WTC11 (cell line): Measurements from ENCODE around the gene PPP1R14C. TPM values are rescaled to one million over a fixed set of nuclear protein-coding genes. Genes with fewer than 3 reads are reported as not detected.

Experiments used
- ATAC-seq: fragments of 200-7000 bp; cut with Tn5 transposase; 2 replicates; pipeline ENCODE4 v1.10.0; 2021; ENCODE audit warnings: mild to moderate bottlenecking, moderate library complexity
- CTCF ChIA-PET: fragments of 300-600 bp; sonication (Branson Sonifier 250); formaldehyde crosslinking; loops from one replicate; lab custom pipeline; 2021; ENCODE audit warnings: antibody characterized with exemption; lab: Charles Lee
- POLR2A ChIA-PET: fragments of 350-600 bp; sonication (Branson Sonifier 250); formaldehyde crosslinking; loops from one replicate; lab custom pipeline; 2021; ENCODE audit warnings: antibody characterized with exemption; lab: Charles Lee
- DNase-seq: peaks from one replicate; pipeline ENCODE4 v3.0.0; 2021; ENCODE audit warnings: low spot score
- H3K27ac Mint-ChIP-seq: 2 replicates; pipeline ENCODE4 v1.8.0; 2021; ENCODE audit warnings: mixed read lengths
- H3K27me3 Mint-ChIP-seq: 2 replicates; pipeline ENCODE4 v1.8.0; 2021; ENCODE audit warnings: low read depth, mild to moderate bottlenecking, moderate library complexity, mixed read lengths
- H3K36me3 Mint-ChIP-seq: 2 replicates; pipeline ENCODE4 v1.8.0; 2021; ENCODE audit warnings: mixed read lengths
- H3K4me1 Mint-ChIP-seq: 2 replicates; pipeline ENCODE4 v1.8.0; 2022; ENCODE audit warnings: mixed read lengths
- H3K4me3 Mint-ChIP-seq: 2 replicates; pipeline ENCODE4 v1.8.0; 2021; ENCODE audit warnings: mild to moderate bottlenecking, moderate library complexity, mixed read lengths
- H3K9me3 Mint-ChIP-seq: 2 replicates; pipeline ENCODE4 v1.8.0; 2021; ENCODE audit warnings: mixed read lengths
- ATF1 ChIP-seq: sonication (generic); formaldehyde crosslinking; IDR thresholded peaks from 2 replicates; pipeline ENCODE4 v1.8.1; 2023; ENCODE audit warnings: mild to moderate bottlenecking, moderate library complexity, missing genetic modification reagents
- CBFB ChIP-seq: sonication (generic); formaldehyde crosslinking; IDR thresholded peaks from 2 replicates; pipeline ENCODE4 v1.8.1; 2022; ENCODE audit warnings: mild to moderate bottlenecking, low read depth, missing genetic modification reagents
- ELF4 ChIP-seq: sonication (generic); formaldehyde crosslinking; IDR thresholded peaks from 2 replicates; pipeline ENCODE4 v1.8.1; 2022; ENCODE audit warnings: low read depth, mild to moderate bottlenecking, moderate library complexity, missing genetic modification reagents
- EMX1 ChIP-seq: fragments of 250-450 bp; sonication (Bioruptor Pico); IDR thresholded peaks from 2 replicates; pipeline ENCODE4 v1.8.0; 2021; ENCODE audit warnings: mild to moderate bottlenecking
- ERG ChIP-seq: fragments of 250-450 bp; sonication (Bioruptor Pico); IDR thresholded peaks from 2 replicates; pipeline ENCODE4 v1.8.0; 2021; ENCODE audit warnings: mild to moderate bottlenecking
- ESRRA ChIP-seq: sonication (generic); formaldehyde crosslinking; IDR thresholded peaks from 2 replicates; pipeline ENCODE4 v1.8.1; 2022; ENCODE audit warnings: mild to moderate bottlenecking, missing genetic modification reagents, borderline replicate concordance
- FOXJ3 ChIP-seq: sonication (generic); formaldehyde crosslinking; IDR thresholded peaks from 2 replicates; pipeline ENCODE4 v1.9.0; 2021; ENCODE audit warnings: missing genetic modification reagents, mild to moderate bottlenecking, borderline replicate concordance
- FOXP1 ChIP-seq: sonication (generic); formaldehyde crosslinking; IDR thresholded peaks from 2 replicates; pipeline ENCODE4 v1.8.0; 2022; ENCODE audit warnings: missing genetic modification reagents, mild to moderate bottlenecking, moderate library complexity, borderline replicate concordance
- FOXP4 ChIP-seq: sonication (generic); formaldehyde crosslinking; IDR thresholded peaks from 2 replicates; pipeline ENCODE4 v1.8.0; 2022; ENCODE audit warnings: mild to moderate bottlenecking, missing genetic modification reagents
- GABPB1 ChIP-seq: sonication (generic); formaldehyde crosslinking; IDR thresholded peaks from 2 replicates; pipeline ENCODE4 v1.8.1; 2023; ENCODE audit warnings: mild to moderate bottlenecking, missing genetic modification reagents
- JAZF1 ChIP-seq: fragments of 250-450 bp; sonication (Bioruptor Pico); IDR thresholded peaks from 2 replicates; pipeline ENCODE4 v1.9.0; 2021; ENCODE audit warnings: moderate library complexity, mild to moderate bottlenecking, inconsistent platforms
- JUN ChIP-seq: sonication (generic); formaldehyde crosslinking; IDR thresholded peaks from 2 replicates; pipeline ENCODE4 v1.8.0; 2023; ENCODE audit warnings: mild to moderate bottlenecking, missing genetic modification reagents
- KAT7 ChIP-seq: sonication (generic); formaldehyde crosslinking; IDR thresholded peaks from 2 replicates; pipeline ENCODE4 v1.8.1; 2023; ENCODE audit warnings: missing genetic modification reagents, mild to moderate bottlenecking, borderline replicate concordance
- NFATC4 ChIP-seq: fragments of 250-450 bp; sonication (Bioruptor Pico); IDR thresholded peaks from 2 replicates; pipeline ENCODE4 v1.9.0; 2021; ENCODE audit warnings: mild to moderate bottlenecking
- NR1H2 ChIP-seq: sonication (generic); formaldehyde crosslinking; IDR thresholded peaks from 2 replicates; pipeline ENCODE4 v1.9.0; 2021; ENCODE audit warnings: mild to moderate bottlenecking, moderate library complexity, missing genetic modification reagents
- OVOL2 ChIP-seq: fragments of 250-450 bp; sonication (Bioruptor Pico); IDR thresholded peaks from 2 replicates; pipeline ENCODE4 v1.9.0; 2021; ENCODE audit warnings: mild to moderate bottlenecking, borderline replicate concordance
- PRRX2 ChIP-seq: fragments of 250-450 bp; sonication (Bioruptor Pico); IDR thresholded peaks from 2 replicates; pipeline ENCODE4 v1.8.0; 2021; ENCODE audit warnings: mild to moderate bottlenecking
- SOX15 ChIP-seq: fragments of 250-450 bp; sonication (Bioruptor Pico); IDR thresholded peaks from 2 replicates; pipeline ENCODE4 v1.9.0; 2021; ENCODE audit warnings: mild to moderate bottlenecking
- TCF7 ChIP-seq: sonication (generic); formaldehyde crosslinking; IDR thresholded peaks from 2 replicates; pipeline ENCODE4 v1.8.0; 2022; ENCODE audit warnings: mild to moderate bottlenecking, low read depth, missing genetic modification reagents, moderate library complexity
- ZNF317 ChIP-seq: sonication (generic); formaldehyde crosslinking; IDR thresholded peaks from 2 replicates; pipeline ENCODE4 v1.8.1; 2023; ENCODE audit warnings: low read depth, mild to moderate bottlenecking, moderate library complexity, missing genetic modification reagents, borderline replicate concordance
- ZNF671 ChIP-seq: fragments of 250-450 bp; sonication (Bioruptor Pico); IDR thresholded peaks from 2 replicates; pipeline ENCODE4 v1.8.0; 2021; ENCODE audit warnings: mild to moderate bottlenecking
- total RNA-seq: library from RNA; stranded (reverse); gene quantifications from 3 replicates; pipeline ENCODE4 v1.2.3, GENCODE V29; 2021
- TF ChIP-seq, protein P1 (sequence below): fragments of 250-450 bp; sonication (Bioruptor Pico); IDR thresholded peaks from 2 replicates; pipeline ENCODE4 v1.9.0; 2021; ENCODE audit warnings: mild to moderate bottlenecking
- TF ChIP-seq, protein P2 (sequence below): sonication (generic); formaldehyde crosslinking; conservative IDR thresholded peaks from 2 replicates; pipeline ENCODE4 v1.8.1; 2022; ENCODE audit warnings: mild to moderate bottlenecking, missing genetic modification reagents

PPP1R14C gene
- total RNA-seq, 1 experiment from 2014 or later, result 1.1 TPM

DNA sequence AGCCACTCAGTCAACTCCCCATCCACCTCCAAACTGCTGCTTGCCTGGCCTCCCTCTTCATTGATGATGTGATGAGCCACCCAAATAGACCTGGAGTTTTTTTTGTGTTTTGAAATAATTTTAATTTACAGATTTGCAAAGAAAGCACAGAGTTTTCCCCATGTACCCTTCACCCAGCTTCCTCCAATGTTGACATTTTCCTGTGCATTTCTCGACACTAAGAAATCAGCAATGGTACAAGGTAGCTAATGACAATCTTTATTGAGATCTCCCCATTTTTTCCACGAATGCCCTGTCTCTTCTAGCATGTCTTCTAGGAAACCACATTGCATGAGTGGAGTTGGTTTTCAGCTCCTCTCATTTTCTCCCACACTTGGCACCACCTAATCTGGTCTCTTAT is 30.1 kb downstream of the PPP1R14C start:
- H3K4me1 Mint-ChIP-seq, result no peaks in the 10 kb centered on the region
- POLR2A ChIA-PET, result no interaction called here
- peaks cover 3% of the 10 kb centered on the region; the same call in 1 of the 2 replicates for H3K9me3 Mint-ChIP-seq
- H3K36me3 Mint-ChIP-seq, result no peaks in the 10 kb centered on the region
- H3K27ac Mint-ChIP-seq, result no peak overlapping the region
- no peak for TF ChIP-seq EMX1 (CRISPR knock-in tag)
- TF ChIP-seq, protein P1, sequence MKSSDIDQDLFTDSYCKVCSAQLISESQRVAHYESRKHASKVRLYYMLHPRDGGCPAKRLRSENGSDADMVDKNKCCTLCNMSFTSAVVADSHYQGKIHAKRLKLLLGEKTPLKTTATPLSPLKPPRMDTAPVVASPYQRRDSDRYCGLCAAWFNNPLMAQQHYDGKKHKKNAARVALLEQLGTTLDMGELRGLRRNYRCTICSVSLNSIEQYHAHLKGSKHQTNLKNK, result no peak
- no peak for TF ChIP-seq ATF1 (CRISPR knock-in tag)
- TF ChIP-seq PRRX2, result no peak
- no peak for TF ChIP-seq ELF4 (CRISPR knock-in tag)
- H3K27me3 Mint-ChIP-seq, result no peaks in the 10 kb centered on the region; the same call in 1 of the 2 replicates
- ATAC-seq (no peak), DNase-seq (no peak)
- CTCF ChIA-PET, result no interaction called here
- H3K4me3 Mint-ChIP-seq, result no peak overlapping the region

- CTCF ChIA-PET, result no interaction called here
- H3K27ac Mint-ChIP-seq, result no peak overlapping the region
- H3K9me3 Mint-ChIP-seq, result no peaks in the 10 kb centered on the region
- no peak for ATAC-seq
- no peak for DNase-seq
- TF ChIP-seq JUN (no peak), OVOL2 (CRISPR knock-in tag) (no peak), ESRRA (CRISPR knock-in tag) (no peak), NFATC4 (CRISPR knock-in tag) (no peak), ZNF671 (CRISPR knock-in tag) (no peak)
- H3K27me3 Mint-ChIP-seq, result no peaks in the 10 kb centered on the region
- H3K36me3 Mint-ChIP-seq, result no peaks in the 10 kb centered on the region
- POLR2A ChIA-PET, result no interaction called here
- H3K4me1 Mint-ChIP-seq, result no peaks in the 10 kb centered on the region
- H3K4me3 Mint-ChIP-seq, result no peak overlapping the region
These were observed 32.8 kb downstream of the PPP1R14C start for GRCh38 chr6:150175586-150176151.

DNA sequence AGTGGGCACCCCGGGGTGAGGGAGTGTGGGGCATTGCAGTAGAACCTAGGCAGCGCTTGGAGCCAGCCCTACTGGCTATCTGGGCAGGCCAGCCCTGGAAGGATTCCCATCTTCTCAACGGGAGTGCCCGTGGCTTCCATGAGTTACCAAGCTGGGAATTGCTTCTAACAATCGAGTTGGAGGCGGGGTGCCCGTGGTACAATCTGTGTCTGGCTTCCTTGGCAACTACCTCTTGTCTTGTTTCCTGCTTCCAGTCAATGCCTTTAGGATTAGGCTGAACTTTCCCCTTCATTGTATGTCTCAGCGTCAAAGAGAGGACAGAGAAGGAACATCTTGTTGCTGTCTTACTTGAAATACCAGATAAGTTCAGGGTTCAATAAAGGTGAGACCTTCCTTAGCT is 33.3 kb downstream of the PPP1R14C start:
- no peak overlapping the region for H3K27ac Mint-ChIP-seq
- ChIA-PET CTCF (no interaction called here), POLR2A (no interaction called here)
- no peaks in the 10 kb centered on the region for H3K4me1 Mint-ChIP-seq
- no peaks in the 10 kb centered on the region for H3K27me3 Mint-ChIP-seq
- H3K9me3 Mint-ChIP-seq, result no peaks in the 10 kb centered on the region
- no peak overlapping the region for H3K4me3 Mint-ChIP-seq
- H3K36me3 Mint-ChIP-seq, result no peaks in the 10 kb centered on the region
- ATAC-seq (no peak), DNase-seq (no peak)
- TF ChIP-seq ZNF317 (CRISPR knock-in tag) (no peak), SOX15 (CRISPR knock-in tag) (no peak), KAT7 (CRISPR knock-in tag) (no peak), FOXP4 (CRISPR knock-in tag) (no peak), FOXJ3 (CRISPR knock-in tag) (no peak), ERG (CRISPR knock-in tag) (no peak), CBFB (CRISPR knock-in tag) (no peak), FOXP1 (CRISPR knock-in tag) (no peak), ZNF671 (CRISPR knock-in tag) (no peak), JAZF1 (no peak), TCF7 (no peak), GABPB1 (CRISPR knock-in tag) (no peak), NR1H2 (CRISPR knock-in tag) (no peak)
- TF ChIP-seq, protein P2, sequence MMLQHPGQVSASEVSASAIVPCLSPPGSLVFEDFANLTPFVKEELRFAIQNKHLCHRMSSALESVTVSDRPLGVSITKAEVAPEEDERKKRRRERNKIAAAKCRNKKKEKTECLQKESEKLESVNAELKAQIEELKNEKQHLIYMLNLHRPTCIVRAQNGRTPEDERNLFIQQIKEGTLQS (CRISPR knock-in tag), result no peak
